ENCODE measurements around the gene ZNF76. TPM values are rescaled to one million over a fixed set of nuclear protein-coding genes. Genes with fewer than 3 reads are reported as not detected.

Gene ZNF76
- total and polyA plus RNA-seq, 2 of the 13 experiments (the other 11 are each of a cell fraction or from before 2014, with no cell fraction given) = 13.2 to 26.4 TPM

- TF ChIP-seq, protein P1, sequence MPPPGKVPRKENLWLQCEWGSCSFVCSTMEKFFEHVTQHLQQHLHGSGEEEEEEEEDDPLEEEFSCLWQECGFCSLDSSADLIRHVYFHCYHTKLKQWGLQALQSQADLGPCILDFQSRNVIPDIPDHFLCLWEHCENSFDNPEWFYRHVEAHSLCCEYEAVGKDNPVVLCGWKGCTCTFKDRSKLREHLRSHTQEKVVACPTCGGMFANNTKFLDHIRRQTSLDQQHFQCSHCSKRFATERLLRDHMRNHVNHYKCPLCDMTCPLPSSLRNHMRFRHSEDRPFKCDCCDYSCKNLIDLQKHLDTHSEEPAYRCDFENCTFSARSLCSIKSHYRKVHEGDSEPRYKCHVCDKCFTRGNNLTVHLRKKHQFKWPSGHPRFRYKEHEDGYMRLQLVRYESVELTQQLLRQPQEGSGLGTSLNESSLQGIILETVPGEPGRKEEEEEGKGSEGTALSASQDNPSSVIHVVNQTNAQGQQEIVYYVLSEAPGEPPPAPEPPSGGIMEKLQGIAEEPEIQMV (CRISPR knock-in tag; IDR thresholded peaks at IDR 0.05; ENCODE audit: low read depth) = peak; percentile 89
- TF ChIP-seq ZBTB33 (CRISPR knock-in tag; IDR thresholded peaks at IDR 0.05) (no peak; the same call in 1 of the 2 replicates), ZNF678 (CRISPR knock-in tag; IDR thresholded peaks at IDR 0.05) (0 out of 2 replicates have a peak, but pooled peaks have one; percentile 65), ZNF777 (CRISPR knock-in tag; IDR thresholded peaks at IDR 0.05) (no peak; the same call in 1 of the 2 replicates), FOXK1 (CRISPR knock-in tag; IDR thresholded peaks at IDR 0.05; ENCODE audit: borderline replicate concordance, low read depth) (peak; percentile 8; the same call in 1 of the 2 replicates), ZNF414 (CRISPR knock-in tag; IDR thresholded peaks at IDR 0.05) (peak; percentile 94), ZHX1 (CRISPR knock-in tag; IDR thresholded peaks at IDR 0.05; ENCODE audit: low read depth) (no peak), ZFX (CRISPR knock-in tag; IDR thresholded peaks at IDR 0.05; ENCODE audit: low read depth) (peak; percentile 88)
- TF ChIP-seq, protein P2, sequence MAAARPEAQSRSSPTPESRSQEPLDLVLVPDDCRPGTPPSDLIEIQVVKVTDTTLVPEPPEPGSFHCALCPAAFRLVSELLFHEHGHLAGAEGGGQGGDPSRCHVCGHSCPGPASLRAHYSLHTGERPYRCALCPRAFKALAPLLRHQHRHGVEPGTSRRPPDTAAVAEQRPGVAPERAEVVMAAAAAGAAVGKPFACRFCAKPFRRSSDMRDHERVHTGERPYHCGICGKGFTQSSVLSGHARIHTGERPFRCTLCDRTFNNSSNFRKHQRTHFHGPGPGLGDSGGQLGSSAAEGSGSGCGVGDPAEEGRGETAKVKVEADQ (CRISPR knock-in tag; IDR thresholded peaks at IDR 0.05; ENCODE audit: borderline replicate concordance) = peak; percentile 16; the same call in 1 of the 2 replicates
- TF ChIP-seq, protein P3, sequence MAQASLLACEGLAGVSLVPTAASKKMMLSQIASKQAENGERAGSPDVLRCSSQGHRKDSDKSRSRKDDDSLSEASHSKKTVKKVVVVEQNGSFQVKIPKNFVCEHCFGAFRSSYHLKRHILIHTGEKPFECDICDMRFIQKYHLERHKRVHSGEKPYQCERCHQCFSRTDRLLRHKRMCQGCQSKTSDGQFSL (CRISPR knock-in tag; IDR thresholded peaks at IDR 0.05) = no peak
- TF ChIP-seq, protein P4, sequence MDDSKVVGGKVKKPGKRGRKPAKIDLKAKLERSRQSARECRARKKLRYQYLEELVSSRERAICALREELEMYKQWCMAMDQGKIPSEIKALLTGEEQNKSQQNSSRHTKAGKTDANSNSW (CRISPR knock-in tag; IDR thresholded peaks at IDR 0.05; ENCODE audit: borderline replicate concordance) = no peak; the same call in 1 of the 2 replicates
- TF ChIP-seq, protein P5, sequence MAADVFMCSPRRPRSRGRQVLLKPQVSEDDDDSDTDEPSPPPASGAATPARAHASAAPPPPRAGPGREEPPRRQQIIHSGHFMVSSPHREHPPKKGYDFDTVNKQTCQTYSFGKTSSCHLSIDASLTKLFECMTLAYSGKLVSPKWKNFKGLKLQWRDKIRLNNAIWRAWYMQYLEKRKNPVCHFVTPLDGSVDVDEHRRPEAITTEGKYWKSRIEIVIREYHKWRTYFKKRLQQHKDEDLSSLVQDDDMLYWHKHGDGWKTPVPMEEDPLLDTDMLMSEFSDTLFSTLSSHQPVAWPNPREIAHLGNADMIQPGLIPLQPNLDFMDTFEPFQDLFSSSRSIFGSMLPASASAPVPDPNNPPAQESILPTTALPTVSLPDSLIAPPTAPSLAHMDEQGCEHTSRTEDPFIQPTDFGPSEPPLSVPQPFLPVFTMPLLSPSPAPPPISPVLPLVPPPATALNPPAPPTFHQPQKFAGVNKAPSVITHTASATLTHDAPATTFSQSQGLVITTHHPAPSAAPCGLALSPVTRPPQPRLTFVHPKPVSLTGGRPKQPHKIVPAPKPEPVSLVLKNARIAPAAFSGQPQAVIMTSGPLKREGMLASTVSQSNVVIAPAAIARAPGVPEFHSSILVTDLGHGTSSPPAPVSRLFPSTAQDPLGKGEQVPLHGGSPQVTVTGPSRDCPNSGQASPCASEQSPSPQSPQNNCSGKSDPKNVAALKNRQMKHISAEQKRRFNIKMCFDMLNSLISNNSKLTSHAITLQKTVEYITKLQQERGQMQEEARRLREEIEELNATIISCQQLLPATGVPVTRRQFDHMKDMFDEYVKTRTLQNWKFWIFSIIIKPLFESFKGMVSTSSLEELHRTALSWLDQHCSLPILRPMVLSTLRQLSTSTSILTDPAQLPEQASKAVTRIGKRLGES (CRISPR knock-in tag; IDR thresholded peaks at IDR 0.05; ENCODE audit: borderline replicate concordance) = peak; percentile 50; the same call in 1 of the 2 replicates
These were observed 58.9 kb downstream of the ZNF76 start (continued) for GRCh38 chr6:35318196-35319171.
